ENCODE data around the gene ERAS.

ERAS gene, protein sequence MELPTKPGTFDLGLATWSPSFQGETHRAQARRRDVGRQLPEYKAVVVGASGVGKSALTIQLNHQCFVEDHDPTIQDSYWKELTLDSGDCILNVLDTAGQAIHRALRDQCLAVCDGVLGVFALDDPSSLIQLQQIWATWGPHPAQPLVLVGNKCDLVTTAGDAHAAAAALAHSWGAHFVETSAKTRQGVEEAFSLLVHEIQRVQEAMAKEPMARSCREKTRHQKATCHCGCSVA

DNA sequence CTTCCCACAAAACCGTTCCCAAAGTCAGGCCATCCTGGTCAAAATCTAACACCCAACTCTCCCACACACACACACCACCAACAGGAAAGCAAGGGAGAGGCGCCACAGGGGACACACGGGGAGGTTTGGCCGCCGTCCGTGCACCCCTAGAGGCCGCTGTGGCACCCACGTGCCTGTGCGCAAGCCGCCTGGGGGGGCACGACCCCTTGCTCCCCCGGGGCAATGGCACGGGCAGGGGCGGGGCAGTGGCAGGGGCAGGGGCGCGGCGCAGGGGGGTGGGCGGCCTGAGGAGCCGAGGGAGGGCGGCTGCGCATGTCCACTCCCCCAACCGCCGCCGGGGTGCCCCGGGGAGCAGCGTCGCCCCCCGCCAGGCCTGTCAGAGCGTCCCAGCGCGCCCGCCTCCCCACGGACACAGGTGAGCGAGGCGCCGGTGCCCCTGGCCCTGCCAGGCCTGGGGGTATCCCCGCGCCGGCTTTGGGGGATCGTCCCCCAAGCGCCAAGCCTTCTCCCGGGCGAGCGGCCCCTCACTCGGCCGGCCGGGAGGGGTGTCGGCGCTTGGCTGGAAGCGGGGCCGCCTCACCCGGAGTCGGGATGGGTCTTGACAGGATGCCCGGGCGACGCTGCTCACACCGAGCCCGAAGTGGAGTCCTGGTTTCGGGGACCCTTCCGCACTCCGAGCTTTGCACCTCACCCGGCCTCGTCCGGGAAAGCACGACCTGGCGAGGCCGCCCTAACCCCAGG is at the start of gene ERAS:
ERAS (plus strand) TSS at position 379 of the 741 bp plus-strand sequence. CDS start 2,611 bp downstream, outside the sequence.
- DNase-seq (ENCODE audit: low spot score): no peak

DNA sequence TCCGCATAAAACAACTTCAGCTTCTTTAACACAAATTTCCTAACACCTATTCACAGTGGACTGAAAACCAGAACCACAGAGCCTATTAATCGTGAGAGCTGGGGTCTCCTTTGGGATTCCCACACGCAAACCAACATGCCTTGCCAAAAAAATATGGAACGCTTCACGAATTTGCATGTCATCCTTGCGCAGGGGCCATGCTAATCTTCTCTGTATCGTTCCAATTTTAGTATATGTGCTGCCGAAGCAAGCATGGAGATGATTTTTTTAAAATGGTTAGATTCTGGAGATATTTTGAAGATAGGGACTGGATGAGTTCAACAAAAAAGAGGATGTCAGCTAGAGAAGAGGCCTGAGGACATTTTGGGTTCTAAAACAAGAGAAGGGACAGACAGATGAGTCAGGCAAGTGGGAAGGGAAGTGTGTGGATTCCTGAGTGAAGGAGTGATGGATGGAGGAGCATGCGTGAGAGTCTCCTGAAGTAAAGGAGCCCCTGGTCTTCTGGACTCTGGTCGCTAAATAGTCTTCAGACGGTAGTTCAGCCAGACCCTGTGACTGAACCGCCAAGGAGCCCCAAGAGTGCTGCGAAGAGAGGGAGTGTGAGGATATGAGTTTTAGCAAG is 49.4 kb upstream of the ERAS start:
- DNase-seq (ENCODE audit: low spot score): no peak

DNA sequence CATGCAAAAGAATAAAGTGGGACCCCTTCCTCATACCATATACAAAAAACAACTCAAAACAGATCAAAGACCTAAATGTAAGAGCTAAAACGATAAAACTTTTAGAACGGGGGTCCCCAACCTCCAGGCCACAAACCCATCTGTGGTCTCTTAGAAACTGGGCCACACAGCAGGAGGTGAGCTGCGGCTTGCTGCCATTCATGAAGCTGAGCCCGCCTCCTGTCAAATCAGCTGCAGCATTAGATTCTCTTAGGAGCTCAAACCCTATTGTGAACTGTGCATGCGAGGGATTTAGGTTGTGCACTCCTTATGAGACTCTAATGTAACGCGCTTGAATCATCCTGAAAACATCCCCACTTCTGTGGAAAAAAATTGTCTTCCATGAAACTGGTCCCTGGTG is 46.9 kb upstream of the ERAS start:
- DNase-seq (ENCODE audit: low spot score): no peak

DNA sequence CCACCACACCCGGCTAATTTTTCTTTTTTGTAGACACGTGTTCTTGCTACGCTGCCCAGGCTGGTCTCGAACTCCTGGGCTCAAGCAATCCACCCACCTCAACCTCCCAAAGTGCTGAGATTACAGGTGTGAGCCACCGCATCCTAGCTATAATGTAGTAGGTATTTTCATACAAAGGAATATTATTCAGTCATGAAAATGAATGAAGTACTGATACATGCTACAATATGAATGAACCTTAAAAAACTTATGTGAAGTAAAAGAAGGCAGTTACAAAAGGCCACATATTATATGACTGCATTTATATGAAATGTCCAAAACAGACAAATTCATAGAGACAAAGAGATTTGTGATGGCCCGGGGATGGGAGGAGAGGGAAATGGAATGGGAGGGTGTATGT is 44.6 kb upstream of the ERAS start:
- no peak for DNase-seq (ENCODE audit: low spot score)

DNA sequence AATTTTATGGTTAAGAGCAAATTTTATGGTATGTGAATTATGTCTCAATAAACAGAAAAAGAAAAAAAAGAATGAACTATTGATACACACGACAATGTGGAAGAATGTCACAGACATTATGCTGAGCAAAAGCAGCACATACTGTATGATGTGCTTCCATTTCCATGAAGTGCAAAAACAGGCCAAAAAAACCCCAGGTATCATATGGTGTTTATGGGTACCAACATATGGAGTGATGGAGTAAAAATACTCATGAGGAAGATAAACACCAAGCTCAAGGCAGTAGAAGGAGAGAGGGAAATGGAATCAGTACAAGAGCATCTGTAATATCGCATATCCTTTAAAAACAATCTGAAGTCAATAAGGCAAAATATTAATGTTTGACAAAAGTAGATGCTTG is 44.1 kb upstream of the ERAS start:
- DNase-seq (ENCODE audit: low spot score): no peak

DNA sequence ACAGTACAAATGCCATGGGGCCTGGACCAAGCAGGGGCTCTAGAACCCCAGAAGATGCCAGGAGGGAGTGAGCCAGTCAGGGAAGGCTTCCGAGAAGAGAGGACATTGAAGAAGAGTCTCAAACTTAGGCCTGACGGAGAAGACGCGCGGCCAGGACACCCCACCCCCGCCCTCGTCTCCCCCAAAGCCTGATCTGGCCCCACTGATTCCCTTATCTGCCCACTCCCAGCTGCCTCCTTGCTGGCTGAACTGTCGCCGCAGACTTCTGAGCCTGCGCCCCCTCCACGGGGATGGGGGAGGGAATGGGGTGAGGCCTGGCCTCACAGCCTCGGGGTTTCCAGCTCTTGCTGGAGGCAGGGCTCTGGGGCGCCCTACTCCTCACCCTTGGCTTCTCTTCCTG is 43.5 kb upstream of the ERAS start:
- no peak for DNase-seq (ENCODE audit: low spot score)

DNA sequence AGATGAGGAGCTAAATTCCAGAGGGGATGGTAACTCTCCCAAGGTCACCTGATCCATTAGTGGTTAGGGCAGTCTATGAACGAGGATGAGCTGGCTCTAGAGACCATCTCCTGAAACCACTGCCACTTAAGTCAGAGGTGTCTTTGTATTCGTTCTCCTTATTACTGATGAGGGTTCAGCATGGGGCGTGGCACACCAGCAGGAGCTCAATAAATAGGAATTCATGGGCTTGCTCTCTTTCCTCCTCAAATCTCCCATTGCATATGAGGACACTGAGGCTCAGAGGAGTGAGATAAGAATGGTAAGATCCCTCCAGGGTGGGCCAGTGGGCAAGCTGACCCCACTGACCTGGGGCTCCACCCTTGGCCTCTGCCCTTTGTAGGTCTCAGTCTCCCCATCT is 41.6 kb upstream of the ERAS start:
- DNase-seq (ENCODE audit: low spot score): no peak

DNA sequence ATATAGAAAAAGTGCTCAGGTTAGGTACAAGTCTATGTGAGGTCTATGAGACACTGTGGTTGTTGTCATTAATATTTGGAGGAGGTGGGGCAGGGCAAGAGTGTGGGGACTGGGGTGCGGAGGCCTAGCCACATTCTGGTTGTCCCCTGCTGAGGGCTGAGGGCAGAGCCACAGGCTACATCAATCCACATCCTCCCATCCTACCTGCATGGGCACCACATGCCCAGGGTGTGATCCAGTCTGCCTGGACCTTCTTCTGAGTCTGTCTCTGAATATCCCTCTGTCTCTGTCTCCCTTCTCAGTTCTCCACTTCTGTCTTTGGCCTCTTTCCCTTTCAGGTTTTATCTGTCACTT is 41.1 kb upstream of the ERAS start:
- DNase-seq (ENCODE audit: low spot score): no peak

DNA sequence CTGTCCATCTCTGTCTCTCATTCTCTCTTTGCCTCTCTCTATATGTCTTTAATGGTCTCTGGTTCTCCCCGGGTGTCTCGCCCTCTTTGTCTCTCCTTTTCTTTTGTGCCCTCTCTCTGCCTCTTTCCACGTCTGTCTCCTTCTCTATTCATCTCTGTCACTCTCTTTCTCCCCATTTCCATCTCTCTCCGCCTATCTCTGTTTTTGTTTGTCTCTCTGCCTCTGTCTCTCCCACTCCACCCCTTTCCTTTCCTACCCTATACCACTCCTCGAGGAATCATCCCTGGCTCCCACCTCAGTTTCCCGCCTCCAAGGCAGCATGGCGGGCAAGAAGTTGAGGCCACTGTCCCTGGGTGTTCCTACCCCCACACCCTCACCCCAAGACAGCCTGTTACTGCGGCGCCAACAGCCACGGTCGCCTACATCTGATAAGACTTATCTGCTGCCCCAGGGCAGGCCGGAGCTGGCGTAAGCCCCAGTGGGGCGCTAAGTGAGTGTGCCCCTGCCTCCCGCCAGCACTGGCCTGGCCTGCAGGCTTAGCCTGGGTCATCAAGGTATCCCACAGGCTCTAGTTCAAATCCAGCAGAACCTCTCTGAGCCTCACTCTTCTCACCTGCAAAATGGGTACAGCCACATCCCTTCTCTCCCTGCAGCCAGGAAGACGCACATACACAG is 40.6 kb upstream of the ERAS start:
- no peak for DNase-seq (ENCODE audit: low spot score)

DNA sequence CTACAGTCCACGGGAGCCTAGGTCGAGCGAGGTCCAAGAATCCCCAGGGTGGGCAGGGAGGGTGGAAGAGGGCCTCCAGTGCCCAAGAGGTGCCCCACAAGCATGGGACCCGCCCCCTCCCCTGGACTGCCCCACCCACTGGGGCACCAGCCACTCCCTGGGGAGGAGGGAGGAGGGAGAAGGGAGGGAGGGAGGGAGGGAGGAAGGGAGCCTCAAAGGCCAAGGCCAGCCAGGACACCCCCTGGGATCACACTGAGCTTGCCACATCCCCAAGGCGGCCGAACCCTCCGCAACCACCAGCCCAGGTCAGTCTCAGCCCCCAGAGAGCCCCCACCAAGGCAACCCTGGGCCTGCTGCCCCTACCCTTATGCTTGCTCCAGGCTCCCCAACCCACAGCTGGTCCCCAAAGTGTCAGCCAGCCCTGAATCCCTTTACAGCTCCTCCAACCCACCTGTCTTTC is 39.9 kb upstream of the ERAS start, which contains the start of gene GATA1:
GATA1 (plus strand) TSS at position 250 of the 460 bp plus-strand sequence. CDS start 4,520 bp downstream, outside the sequence.
- DNase-seq (ENCODE audit: low spot score): no peak

DNA sequence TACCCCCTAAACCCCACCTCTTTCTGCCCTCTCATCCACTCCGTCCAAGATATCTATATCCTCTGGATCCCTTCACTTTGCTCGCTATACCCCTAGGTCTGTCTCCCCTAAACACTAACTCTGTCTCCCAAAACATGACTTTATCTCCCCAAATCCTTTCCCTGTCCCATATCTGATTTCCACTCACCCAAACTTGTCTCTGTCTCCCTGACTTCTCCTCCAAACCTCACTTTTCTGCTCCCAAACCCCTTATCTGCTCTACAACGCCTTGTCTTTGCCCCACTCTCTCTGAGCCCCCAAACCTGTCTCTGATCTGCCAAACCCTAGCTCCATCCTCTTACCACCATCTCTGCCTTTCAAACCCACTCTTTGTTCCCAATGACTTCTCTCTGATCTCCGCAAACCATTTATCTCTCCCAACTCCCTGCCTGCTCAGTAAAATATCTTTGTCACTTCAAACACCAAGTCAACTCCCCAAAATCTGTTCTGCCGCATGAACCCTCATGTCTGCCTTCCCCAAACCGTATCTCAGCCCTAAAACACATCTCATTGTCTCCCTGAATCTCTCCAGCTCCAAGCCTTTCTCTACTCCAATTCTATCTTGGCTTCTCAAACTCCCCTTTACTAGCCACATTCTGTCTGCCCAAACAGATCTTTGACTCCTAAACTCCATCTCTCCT is 39.3 kb upstream of the ERAS start:
- DNase-seq (ENCODE audit: low spot score): no peak

DNA sequence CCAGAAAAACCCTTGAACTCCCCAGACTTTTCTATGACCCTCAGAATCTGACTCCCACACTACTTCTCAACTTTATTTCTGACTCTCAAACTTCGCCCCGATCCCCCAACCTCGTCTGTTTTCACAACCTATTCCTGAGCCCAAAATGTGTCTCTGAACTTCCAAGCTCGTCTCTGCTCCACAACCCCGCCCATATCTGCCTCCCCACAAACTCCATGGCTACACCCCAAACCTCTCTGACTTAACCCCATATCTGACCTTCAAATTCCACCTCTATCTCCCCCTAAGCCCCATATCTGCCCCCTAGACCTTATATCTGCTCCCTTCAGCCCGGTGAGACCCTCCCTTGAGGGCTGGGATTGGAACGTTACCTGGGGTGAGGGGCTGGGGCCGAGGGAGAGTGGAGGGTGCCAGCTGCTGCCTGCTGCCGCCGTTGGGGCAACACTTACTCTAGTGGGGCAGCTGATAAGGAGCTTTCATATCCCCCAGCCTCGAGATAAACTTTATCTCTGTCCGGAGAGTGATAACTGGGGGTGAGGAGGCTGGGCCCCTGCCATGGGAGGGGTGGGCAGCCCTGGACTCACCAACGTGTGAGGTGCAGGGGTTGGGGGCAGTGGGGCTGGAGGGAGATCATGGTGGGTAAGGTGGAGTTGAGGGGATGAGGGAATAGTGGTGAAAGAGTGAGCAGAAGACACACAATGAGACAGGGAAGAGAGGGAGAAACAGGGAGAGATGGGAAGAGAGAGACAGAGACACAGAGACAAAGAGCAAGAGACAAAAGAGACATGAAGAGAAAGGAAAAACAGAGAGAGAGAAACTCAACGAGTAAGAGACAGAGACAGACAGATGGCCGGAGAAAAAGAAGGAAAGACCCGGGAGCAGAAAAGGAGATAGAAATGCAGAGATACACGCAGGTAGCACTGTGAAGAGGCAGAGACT is 38.5 kb upstream of the ERAS start:
- DNase-seq (ENCODE audit: low spot score): no peak

DNA sequence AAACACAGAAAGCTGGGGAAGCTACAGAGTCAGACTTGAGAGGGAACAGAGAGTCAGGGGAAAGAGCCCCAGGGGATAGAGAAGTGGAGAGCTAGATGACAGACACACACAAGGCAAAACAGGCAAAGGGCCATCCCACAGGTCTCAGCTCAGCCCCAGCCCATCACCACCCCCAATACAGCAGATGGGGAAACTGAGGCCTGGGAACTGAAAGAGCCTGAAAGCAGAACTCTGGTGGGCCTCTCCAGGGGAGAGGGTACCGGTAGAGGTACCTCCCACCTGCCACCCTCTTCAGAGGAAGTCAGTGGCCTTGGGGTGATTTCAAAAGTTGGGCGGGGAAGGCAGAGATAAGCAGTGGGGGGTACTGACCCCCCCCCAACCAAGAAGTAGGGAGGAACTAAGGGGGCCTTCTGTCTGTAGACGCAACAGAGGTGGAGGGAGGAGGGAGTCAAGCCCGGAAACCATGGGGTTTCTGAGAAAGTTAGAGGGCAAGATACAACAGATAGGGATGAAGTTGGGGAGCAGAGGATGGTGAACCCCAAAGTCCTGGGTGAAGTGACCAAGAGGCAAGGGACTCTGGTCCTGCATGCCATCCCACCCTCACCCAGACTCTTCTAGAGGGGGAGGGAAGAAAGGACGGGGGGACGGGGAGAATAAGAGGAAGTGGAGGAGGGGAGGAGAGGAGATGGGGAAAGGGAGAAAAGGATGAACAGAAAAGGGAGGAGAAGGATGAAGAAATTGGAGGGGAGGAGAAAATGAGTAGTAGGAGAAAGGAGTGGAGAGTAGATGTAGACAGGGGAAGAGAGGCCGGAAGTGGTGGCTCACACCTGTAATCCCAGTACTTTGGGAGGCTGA is 36.7 kb upstream of the ERAS start:
- no peak for DNase-seq (ENCODE audit: low spot score)

DNA sequence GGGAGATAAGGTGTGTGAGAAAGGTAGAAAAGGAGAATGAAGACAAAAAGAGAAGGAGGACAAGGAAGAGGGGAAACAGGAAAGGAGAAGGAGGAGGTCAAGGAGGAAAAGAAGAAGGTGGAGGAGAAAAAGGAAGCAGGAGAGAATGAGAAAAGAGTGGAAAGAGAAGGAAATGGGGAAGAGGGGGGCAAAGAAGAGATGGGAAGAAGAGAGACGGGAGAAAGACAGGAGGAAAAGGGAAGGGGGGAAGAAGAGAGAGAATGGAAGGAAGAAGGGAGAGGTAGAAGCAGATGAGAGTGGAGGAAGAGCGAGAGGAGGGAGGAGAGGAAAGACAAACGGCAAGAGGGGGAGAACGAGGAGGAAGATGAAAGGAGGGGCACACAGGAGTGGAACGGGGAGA is 35.8 kb upstream of the ERAS start:
- no peak for DNase-seq (ENCODE audit: low spot score)

DNA sequence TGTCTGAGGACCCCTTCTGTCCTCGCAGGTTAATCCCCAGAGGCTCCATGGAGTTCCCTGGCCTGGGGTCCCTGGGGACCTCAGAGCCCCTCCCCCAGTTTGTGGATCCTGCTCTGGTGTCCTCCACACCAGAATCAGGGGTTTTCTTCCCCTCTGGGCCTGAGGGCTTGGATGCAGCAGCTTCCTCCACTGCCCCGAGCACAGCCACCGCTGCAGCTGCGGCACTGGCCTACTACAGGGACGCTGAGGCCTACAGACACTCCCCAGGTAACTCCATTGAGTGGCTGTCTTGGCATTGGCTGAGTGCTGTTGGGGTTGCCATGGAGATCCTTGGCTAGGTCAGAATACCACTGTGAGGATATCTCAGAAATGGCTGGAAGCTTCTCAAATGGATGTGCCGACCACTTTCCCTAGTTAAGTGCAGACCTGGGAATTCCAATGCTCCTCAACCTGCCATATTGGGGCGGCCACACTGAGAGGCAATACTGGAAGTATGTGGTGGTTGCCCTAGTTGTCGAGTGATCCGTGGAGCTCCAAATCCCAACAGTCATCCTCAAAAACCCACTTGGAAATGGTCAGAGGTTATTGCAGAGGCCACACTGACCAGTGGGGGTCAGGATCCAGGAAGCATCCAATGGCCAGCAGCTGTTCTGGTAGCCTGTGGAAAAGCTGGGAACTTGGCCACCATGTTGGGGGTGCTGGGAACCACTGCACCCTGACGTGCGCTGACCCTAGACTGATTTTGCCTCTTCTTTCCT is 35.1 kb upstream of the ERAS start:
- no peak for DNase-seq (ENCODE audit: low spot score)

DNA sequence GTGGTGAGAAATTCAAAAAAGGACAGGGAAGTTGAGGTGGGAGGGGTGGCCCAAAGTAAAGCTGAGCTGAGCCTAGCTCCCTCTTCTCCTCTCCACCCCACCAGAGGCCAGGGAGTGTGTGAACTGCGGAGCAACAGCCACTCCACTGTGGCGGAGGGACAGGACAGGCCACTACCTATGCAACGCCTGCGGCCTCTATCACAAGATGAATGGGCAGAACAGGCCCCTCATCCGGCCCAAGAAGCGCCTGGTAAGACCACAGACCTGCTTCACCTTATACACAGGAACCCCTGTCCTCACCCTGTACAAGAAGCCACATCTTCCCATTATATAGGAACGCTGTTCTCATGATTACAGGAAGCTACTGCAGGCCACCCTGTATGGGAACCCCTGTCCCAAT is 34.1 kb upstream of the ERAS start:
- no peak for DNase-seq (ENCODE audit: low spot score)

DNA sequence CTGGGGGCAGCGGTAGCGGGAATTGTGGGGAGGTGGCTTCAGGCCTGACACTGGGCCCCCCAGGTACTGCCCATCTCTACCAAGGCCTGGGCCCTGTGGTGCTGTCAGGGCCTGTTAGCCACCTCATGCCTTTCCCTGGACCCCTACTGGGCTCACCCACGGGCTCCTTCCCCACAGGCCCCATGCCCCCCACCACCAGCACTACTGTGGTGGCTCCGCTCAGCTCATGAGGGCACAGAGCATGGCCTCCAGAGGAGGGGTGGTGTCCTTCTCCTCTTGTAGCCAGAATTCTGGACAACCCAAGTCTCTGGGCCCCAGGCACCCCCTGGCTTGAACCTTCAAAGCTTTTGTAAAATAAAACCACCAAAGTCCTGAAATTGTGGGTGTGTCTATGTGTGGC is 32.4 kb upstream of the ERAS start:
- no peak for DNase-seq (ENCODE audit: low spot score)

DNA sequence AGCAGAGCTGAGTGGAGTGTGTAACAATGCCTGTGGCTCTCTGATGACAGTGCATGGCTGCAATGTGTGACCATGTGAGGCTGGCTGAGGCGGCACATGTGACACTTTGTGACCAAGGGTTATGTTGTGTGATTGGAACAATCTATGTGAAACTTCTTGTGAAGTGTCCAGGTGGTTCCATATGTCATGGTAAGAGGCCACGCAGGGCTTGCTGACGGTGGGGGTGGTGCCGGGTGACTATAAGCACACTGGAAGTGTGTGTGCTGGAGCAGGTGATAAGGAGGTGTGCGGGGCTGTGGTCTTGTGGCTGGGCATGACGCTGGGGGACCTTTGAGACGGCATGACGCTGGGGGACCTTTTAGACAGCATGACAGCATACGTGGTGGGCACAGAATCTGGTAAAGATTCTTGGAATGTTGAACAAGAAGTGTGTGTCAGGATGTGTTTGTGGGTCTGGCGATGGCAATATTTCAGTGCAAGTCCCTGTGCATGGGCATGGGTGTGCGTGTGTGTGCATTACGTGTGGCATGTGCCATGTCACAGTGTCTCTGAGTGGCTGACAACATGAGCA is 31.9 kb upstream of the ERAS start:
- no peak for DNase-seq (ENCODE audit: low spot score)

Measured in Ammon's horn (tissue), 1 donor.